CD1c-positive myeloid dendritic cell (primary cell): Measurements from ENCODE around the gene AMPD2.
"Not testable (repeated sequence)": the region's sequence is repeated elsewhere in the genome, so short reads cannot be mapped to it uniquely, and the experiment has no call there.

Source experiments
- DNase-seq: peaks from one replicate; pipeline ENCODE4 v3.0.0-alpha.2; 2016; ENCODE audit errors: extremely low spot score

Gene AMPD2

DNA sequence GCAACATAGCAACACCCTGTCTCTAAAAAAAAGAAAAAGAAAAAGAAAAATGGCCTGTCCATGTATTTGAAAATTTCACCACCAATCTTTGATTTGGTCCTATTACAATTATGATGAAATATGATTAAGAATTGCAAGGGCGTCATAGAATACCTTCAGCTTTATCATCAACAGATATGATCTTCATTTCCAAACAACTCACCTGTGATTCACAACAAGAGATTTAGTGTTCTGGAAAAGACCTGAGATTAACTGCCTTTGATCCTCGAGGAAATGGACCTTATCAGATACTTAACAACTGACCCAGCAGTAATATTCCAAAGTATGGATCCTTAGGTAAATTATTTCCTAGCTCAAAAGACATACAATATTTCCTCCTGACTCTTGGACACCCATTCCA is 32.8 kb downstream of the AMPD2 start:
- no peak for DNase-seq

GRCh38 chr1:109653306-109653705 is 33.7 kb downstream of the AMPD2 start:
- DNase-seq, result peak; percentile 0

DNA sequence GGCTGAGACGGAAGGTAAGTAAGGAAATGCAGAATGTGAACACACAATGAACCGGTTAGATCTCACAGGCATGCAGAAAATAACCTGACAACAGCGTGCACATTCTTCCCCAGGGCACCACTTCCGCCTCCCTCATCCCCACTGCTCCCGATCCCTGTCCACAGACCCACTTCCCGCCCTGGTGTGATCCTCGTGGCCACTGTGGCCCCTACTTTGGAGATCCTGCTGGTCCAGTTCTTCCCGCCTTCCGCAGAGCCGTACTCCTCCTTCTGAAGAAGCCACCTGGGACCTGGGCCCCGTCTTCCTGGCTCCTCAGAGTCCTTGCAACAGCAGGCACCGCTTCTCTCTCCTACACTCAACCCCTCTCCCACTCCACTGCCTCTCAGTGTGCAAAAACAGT is 34.9 kb downstream of the AMPD2 start:
- peak; percentile 0 for DNase-seq

DNA sequence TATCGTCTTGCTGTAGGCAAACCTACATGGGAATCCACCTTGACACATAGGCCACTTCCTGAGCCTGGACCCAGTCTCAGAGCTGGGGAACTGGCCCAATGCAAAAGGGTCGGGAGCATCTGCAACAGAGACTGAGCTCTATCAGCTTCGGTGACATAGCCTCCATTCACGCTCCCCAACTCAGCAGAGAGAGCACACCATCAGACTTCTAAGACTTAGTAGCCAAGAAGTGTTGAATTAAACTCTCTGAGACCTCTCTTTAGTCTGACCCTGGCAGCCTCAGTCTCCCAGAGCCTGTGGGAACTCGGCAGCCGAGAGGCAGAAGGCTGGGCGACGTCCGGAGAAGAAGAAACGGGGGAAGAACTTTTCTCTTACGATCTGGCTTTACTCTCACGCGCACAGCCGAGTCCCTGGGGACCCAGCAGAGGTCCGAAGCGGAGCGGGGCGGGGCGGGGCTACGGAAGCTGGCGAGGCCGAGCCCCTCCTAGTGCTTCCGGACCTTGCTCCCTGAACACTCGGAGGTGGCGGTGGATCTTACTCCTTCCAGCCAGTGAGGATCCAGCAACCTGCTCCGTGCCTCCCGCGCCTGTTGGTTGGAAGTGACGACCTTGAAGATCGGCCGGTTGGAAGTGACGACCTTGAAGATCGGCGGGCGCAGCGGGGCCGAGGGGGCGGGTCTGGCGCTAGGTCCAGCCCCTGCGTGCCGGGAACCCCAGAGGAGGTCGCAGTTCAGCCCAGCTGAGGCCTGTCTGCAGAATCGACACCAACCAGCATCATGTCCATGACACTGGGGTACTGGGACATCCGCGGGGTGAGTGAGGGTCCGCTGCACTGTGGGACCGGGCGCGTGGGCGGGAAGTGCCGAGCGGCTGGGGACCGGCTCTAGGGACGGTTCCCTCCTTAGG is 36.2 kb downstream of the AMPD2 start, which contains the start of gene GSTM4:
TSS of gene GSTM4 (plus strand) at position 485 of the 905 bp plus-strand sequence. CDS start at position 776, 291 bp downstream.
- peak; percentile 71 for DNase-seq

DNA sequence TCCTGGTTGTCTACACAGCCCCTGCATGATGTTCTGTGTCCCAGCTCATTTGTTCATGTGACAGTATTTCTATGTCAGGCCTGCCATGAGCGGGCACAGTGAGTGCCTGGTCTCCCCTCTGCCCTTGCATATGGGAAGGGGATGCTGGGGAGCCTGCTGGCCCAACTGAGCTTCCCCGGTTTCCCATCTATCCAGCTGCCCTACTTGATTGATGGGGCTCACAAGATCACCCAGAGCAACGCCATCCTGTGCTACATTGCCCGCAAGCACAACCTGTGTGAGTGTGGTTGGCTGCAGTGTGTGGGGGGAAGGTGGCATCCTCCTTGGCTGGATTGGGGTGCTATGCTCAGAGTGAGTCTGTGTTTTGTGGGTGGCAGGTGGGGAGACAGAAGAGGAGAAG is 37.8 kb downstream of the AMPD2 start:
- DNase-seq, result no peak

DNA sequence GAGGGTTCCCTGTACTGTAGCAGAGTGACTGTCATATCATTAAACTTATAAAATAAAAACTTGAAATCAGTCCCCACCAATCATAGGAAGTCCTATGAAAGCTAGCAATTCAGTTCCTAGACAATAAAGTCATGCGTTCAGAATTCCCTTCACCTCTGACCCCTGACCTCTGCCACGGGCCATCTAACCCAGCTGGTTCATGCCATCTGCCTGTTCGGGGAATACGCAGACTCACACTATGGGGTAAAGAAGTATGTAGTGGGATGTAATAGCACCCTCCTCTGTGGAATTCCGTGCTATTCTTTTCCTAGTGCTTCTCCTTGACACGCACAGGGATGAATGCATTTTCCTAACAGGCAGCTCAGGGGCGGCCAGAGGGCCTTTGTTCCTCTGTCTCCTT is 38.3 kb downstream of the AMPD2 start:
- DNase-seq, result no peak

- DNase-seq, result no peak
Observed at GRCh38 chr1:109658533-109659042, 39.0 kb downstream of the AMPD2 start.

GRCh38 chr1:109659145-109659544 is 39.5 kb downstream of the AMPD2 start:
- no peak for DNase-seq

GRCh38 chr1:109659997-109660690 is 40.5 kb downstream of the AMPD2 start:
- DNase-seq, result no peak

- DNase-seq, result not testable (repeated sequence)
Observed at GRCh38 chr1:109660691-109661026, 41.0 kb downstream of the AMPD2 start.

DNA sequence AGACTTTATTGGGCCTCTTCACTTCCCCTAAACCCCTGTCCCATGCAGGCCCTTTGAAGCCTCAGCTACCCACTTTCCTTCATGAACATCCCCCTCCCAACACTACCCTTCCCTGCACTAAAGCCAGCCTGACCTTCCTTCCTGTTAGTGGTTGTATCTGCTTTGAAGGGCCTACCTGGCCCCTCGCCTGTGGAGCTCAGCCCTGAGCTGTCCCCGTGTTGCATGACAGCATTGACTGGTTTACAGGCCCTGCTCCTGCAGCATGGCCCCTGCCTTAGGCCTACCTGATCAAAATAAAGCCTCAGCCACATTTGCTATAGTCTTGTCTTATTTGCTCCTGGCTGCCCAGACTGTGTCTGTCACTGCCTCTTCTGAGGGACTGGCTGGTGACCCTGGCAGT is 41.8 kb downstream of the AMPD2 start:
- DNase-seq, result no peak

GRCh38 chr1:109664671-109665070 is 45.0 kb downstream of the AMPD2 start:
- no peak for DNase-seq

DNA sequence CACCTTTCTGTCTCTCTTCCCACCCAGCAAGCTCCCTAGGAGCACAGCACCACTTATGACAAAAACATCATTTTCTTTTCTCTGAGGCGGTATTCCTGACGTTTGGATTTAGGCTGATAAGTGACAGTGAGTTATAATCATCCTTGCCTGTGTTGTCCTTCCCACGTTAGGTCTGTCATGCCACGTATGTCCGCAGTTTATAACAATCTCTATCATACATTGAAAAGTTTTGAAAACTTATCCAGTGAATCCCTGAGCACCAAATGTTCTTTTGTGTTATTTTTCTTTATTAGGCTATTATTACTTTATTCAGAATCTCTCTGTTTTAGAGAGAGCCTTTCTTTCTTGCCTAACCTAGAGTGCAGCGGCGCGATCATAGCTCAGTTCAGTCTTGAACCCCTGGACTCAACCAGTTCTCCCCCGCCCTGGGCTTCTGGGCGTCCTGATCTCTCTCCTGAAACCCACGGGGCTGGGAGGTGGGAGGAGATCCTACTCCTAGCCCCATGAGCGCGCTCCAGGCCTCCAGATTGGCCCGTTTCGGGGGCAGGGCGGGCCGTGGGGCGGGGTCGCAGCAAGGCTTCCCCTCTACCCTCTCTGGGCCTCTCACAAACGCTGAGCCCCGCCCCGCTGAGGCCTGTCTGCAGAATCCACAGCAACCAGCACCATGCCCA is 48.0 kb downstream of the AMPD2 start, which contains the start of gene GSTM2:
TSS of gene GSTM2 (plus strand) at position 606 of the 671 bp plus-strand sequence. CDS start at position 665, 59 bp downstream.
- peak; percentile 74 for DNase-seq

- DNase-seq, result no peak
Observed at GRCh38 chr1:109668123-109668775, 48.6 kb downstream of the AMPD2 start.

DNA sequence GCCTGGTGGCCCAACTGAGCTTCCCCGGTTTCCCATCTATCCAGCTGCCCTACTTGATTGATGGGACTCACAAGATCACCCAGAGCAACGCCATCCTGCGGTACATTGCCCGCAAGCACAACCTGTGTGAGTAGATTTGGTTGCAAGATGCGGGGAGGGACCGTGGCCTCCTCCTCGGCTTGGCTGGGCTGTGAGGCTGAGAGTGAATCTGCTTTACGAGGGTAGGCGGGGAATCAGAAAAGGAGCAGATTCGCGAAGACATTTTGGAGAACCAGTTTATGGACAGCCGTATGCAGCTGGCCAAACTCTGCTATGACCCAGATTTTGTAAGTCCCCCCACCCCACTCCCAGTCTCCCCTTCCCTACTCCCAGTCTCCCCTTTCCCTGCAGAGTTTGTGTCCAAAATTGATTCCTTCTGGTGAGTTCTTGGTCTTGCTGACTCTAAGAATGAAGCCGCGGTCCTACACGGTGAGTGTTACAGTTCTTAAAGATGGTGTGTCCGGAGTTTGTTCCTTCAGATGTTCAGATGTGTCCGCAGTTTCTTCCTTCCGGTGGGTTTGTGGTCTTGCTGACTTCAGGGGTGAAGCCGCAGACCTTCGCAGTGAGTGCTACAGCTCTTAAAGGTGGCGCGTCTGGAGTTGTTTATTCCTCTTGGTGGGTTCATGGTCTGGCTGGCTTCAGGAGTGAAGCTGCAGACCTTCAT is 49.8 kb downstream of the AMPD2 start:
- DNase-seq, result no peak

DNA sequence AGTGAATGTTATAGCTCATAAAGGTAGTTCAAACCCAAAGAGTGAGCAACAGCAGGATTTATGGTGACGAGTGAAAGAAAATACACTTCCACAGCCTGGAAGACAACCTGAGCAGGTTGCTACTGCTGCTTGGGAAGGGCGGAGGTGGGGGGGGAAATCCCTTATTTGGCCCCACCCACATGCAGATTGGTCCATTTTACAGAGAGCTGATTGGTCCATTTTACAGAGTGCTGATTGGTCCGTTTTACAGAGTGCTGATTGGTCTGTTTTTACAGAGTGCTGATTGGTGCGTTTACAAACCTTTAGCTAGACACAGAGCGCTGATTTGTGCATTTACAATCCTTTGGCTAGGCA is 50.3 kb downstream of the AMPD2 start:
- DNase-seq, result not testable (repeated sequence)

DNA sequence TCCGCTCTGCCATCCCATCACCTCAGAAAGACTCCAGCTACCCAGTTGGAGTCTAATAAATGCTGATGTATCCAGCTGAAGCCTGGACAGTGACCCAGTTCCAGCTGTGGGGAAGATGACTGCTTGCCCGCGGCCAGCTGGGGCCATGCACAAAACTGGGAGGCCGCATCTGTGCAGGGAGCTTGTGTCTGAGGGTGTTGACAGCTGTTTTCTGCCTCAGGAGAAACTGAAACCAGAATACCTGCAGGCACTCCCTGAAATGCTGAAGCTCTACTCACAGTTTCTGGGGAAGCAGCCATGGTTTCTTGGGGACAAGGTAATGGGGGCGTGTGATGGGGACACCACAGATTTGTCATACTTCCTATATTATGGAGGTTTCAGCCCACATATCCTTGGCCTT is 51.4 kb downstream of the AMPD2 start:
- no peak for DNase-seq

- not testable (repeated sequence) for DNase-seq
Observed at GRCh38 chr1:109673861-109674260, 54.2 kb downstream of the AMPD2 start.

- DNase-seq, result not testable (repeated sequence)
Observed at GRCh38 chr1:109676683-109677381, 57.2 kb downstream of the AMPD2 start.

GRCh38 chr1:109677459-109677858 is 57.8 kb downstream of the AMPD2 start:
- DNase-seq, result no peak
